B cell (primary cell): Measurements from ENCODE around the gene SLC25A29. TPM values are rescaled to one million over a fixed set of nuclear protein-coding genes. Genes with fewer than 3 reads are reported as not detected.

ENCODE experiments used
- ATAC-seq: fragments of 200-7000 bp; cut with Tn5 transposase; one replicate; pipeline ENCODE4 v1.10.0; 2021; ENCODE audit warnings: low read depth, mild to moderate bottlenecking, moderate number of reproducible peaks, moderate library complexity
- CTCF ChIA-PET: fragments of 350-600 bp; sonication (Branson Sonifier 250); formaldehyde crosslinking; loops from one replicate; lab custom pipeline; 2021; ENCODE audit warnings: antibody characterized with exemption, inconsistent platforms; lab: Charles Lee
- POLR2A ChIA-PET: fragments of 350-600 bp; sonication (Branson Sonifier 250); formaldehyde crosslinking; loops from one replicate; lab custom pipeline; 2021; ENCODE audit warnings: antibody characterized with exemption; lab: Charles Lee
- DNase-seq: peaks from one replicate; pipeline ENCODE4 v3.0.0; 2013
- H2AFZ ChIP-seq: 2 replicates; pipeline ENCODE4 v1.6.1; 2012; ENCODE audit warnings: mild to moderate bottlenecking, low read depth, low read length; ENCODE audit not compliant: insufficient read depth, poor library complexity, severe bottlenecking
- H3K27ac ChIP-seq, 2 donors: 1 replicate in 1 of 2; 2 replicates in 1 of 2; pipeline ENCODE4 v1.5.1; 2012 to 2013; ENCODE audit warnings: low read length in 2 of 2, mild to moderate bottlenecking in 2 of 2, moderate library complexity in 1 of 2
- H3K27me3 ChIP-seq, 4 experiments: fragments of 200-600 bp in 1 of 4; sonication (generic) in 1 of 4; replicated peaks in 1 of 4; 1 replicate in 2 of 4; 2 replicates in 2 of 4; pipeline versions ENCODE4 v1.6.1 to v1.7.0; 2013 to 2016; ENCODE audit warnings: low read length in 3 of 4, mild to moderate bottlenecking in 2 of 4, mixed read lengths in 1 of 4, moderate library complexity in 1 of 4; ENCODE audit not compliant: insufficient read depth in 4 of 4, control insufficient read depth in 3 of 4; ENCODE audit errors: control extremely low read depth in 1 of 4
- H3K36me3 ChIP-seq, 2 experiments: replicated peaks in 1 of 2; 1 replicate in 1 of 2; 2 replicates in 1 of 2; pipeline versions ENCODE4 v1.6.1 to v1.7.1; 2013; ENCODE audit warnings: low read length in 1 of 2; ENCODE audit not compliant: insufficient read depth in 2 of 2, control insufficient read depth in 1 of 2; ENCODE audit errors: control extremely low read depth in 1 of 2, extremely low read depth in 1 of 2
- H3K4me1 ChIP-seq, 2 donors: fragments of 200-600 bp in 1 of 2; sonication (generic) in 1 of 2; 1 replicate in 1 of 2; 2 replicates in 1 of 2; pipeline versions ENCODE4 v1.5.1 to v1.6.1; 2013 to 2017; ENCODE audit warnings: low read length in 2 of 2; ENCODE audit not compliant: control insufficient read depth in 2 of 2, insufficient read depth in 2 of 2
- H3K4me2 ChIP-seq: replicated peaks from 2 replicates; pipeline ENCODE3; 2012; ENCODE audit warnings: mild to moderate bottlenecking, low read depth, low read length; ENCODE audit not compliant: poor library complexity, severe bottlenecking
- H3K4me3 ChIP-seq, 5 experiments: fragments of 200-600 bp in 1 of 5; sonication (generic) in 1 of 5; 1 replicate in 3 of 5; 2 replicates in 2 of 5; pipeline versions ENCODE4 v1.5.1 to v1.7.0; 2011 to 2016; ENCODE audit warnings: low read length in 4 of 5, mild to moderate bottlenecking in 4 of 5, low read depth in 2 of 5, control low read depth in 1 of 5, moderate library complexity in 1 of 5; ENCODE audit not compliant: insufficient read depth in 1 of 5; ENCODE audit errors: control extremely low read depth in 1 of 5, extremely low read depth in 1 of 5
- H3K79me2 ChIP-seq: fragments of 200-600 bp; sonication (generic); one replicate; pipeline ENCODE4 v1.6.0; 2016; ENCODE audit warnings: low read length; ENCODE audit not compliant: control insufficient read depth, insufficient read depth
- H3K9ac ChIP-seq: fragments of 200-600 bp; sonication (generic); 2 replicates; pipeline ENCODE4 v1.6.1; 2017; ENCODE audit warnings: mild to moderate bottlenecking, low read length, moderate library complexity
- H3K9me3 ChIP-seq, 3 donors: one replicate each; pipeline versions ENCODE4 v1.6.1 to v1.7.1; 2013; ENCODE audit warnings: low read length in 2 of 3; ENCODE audit not compliant: control insufficient read depth in 2 of 3, insufficient read depth in 1 of 3; ENCODE audit errors: control extremely low read depth in 1 of 3
- H4K20me1 ChIP-seq: 2 replicates; pipeline ENCODE4 v1.6.0; 2012; ENCODE audit warnings: mild to moderate bottlenecking, low read length; ENCODE audit not compliant: insufficient read depth, control insufficient read depth, poor library complexity, severe bottlenecking
- H3K27ac Mint-ChIP-seq: one replicate; pipeline ENCODE4 v1.8.0; 2021; ENCODE audit warnings: mixed read lengths
- H3K27me3 Mint-ChIP-seq: one replicate; pipeline ENCODE4 v1.8.0; 2021; ENCODE audit warnings: mixed read lengths
- H3K4me1 Mint-ChIP-seq: one replicate; pipeline ENCODE4 v1.8.0; 2021; ENCODE audit warnings: mixed read lengths
- H3K4me3 Mint-ChIP-seq: one replicate; pipeline ENCODE4 v1.8.0; 2021; ENCODE audit warnings: mixed read lengths
- H3K9me3 Mint-ChIP-seq: one replicate; pipeline ENCODE4 v1.8.0; 2022; ENCODE audit warnings: mixed read lengths; ENCODE audit not compliant: insufficient read depth
- EZH2 ChIP-seq: IDR thresholded peaks from 2 replicates; pipeline ENCODE4 v1.6.1; 2012; ENCODE audit warnings: borderline replicate concordance, low read depth, mild to moderate bottlenecking, moderate library complexity, low read length; ENCODE audit not compliant: insufficient read depth, poor library complexity, severe bottlenecking
- WGBS: methylation state at CpG from one replicate; pipeline ENCODE4 v1.1.5; 2013; ENCODE audit warnings: missing lambda C conversion rate; ENCODE audit not compliant: insufficient coverage; 5-methylcytosine and 5-hydroxymethylcytosine counted together
- intact Hi-C: fragments of 100-400 bp; cut with micrococcal nuclease; formaldehyde crosslinking; loops from one replicate; pipeline ENCODE4 v1.10.0; 2022
- polyA plus RNA-seq: library from polyadenylated mRNA; depleted of rRNA; stranded (reverse); fragments of >200 nt; gene quantifications from 2 replicates; pipeline ENCODE4 v1.2.3, GENCODE V29; 2012
- total RNA-seq, 2 donors: library from RNA; stranded (reverse); fragments of 120-200 nt in 1 of 2; gene quantifications; 1 replicate in 1 of 2; 2 replicates in 1 of 2; pipeline versions ENCODE4 v1.2.3 to v1.2.4, GENCODE V29; 2013 to 2022
- TF ChIP-seq, protein P1 (sequence below): fragments of 200-600 bp; IDR thresholded peaks from one replicate; pipeline ENCODE4 v1.8.0; 2022; ENCODE audit warnings: antibody characterized with exemption, mild to moderate bottlenecking

SLC25A29 gene
- total and polyA plus RNA-seq, 2 donors (not counting 1 experiment from before 2014, with no cell fraction given): 15.1 to 99.9 TPM

GRCh38 chr14:100282766-100283419 lies 23.4 kb downstream of the SLC25A29 start:
- H4K20me1 ChIP-seq: peaks cover 5% of the 10 kb centered on the region
- H3K27me3 ChIP-seq: no peaks in the 10 kb centered on the region
- no peak overlapping the region for H3K9ac ChIP-seq
- intact Hi-C loops: no loop called here
- TF ChIP-seq EZH2: no peak
- TF ChIP-seq, protein P1, sequence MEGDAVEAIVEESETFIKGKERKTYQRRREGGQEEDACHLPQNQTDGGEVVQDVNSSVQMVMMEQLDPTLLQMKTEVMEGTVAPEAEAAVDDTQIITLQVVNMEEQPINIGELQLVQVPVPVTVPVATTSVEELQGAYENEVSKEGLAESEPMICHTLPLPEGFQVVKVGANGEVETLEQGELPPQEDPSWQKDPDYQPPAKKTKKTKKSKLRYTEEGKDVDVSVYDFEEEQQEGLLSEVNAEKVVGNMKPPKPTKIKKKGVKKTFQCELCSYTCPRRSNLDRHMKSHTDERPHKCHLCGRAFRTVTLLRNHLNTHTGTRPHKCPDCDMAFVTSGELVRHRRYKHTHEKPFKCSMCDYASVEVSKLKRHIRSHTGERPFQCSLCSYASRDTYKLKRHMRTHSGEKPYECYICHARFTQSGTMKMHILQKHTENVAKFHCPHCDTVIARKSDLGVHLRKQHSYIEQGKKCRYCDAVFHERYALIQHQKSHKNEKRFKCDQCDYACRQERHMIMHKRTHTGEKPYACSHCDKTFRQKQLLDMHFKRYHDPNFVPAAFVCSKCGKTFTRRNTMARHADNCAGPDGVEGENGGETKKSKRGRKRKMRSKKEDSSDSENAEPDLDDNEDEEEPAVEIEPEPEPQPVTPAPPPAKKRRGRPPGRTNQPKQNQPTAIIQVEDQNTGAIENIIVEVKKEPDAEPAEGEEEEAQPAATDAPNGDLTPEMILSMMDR: no peak
- no peak overlapping the region for H3K27ac ChIP-seq
- H3K4me1 Mint-ChIP-seq: peaks cover 21% of the 10 kb centered on the region
- H3K4me3 ChIP-seq: no peak overlapping the region
- WGBS: 97% methylated on average over 9 of the region's 9 CpGs
- DNase-seq (no peak), ATAC-seq (no peak)
- no peak overlapping the region for H2AFZ ChIP-seq
- H3K9me3 ChIP-seq: no peaks in the 10 kb centered on the region
- peak overlapping the region; percentile 65 for H3K27ac Mint-ChIP-seq
- H3K79me2 ChIP-seq: peaks cover 41% of the 10 kb centered on the region
- ChIA-PET CTCF (interaction anchor here (0.5 to 5.9 kb wide), 14 partner anchors 9 to 211 kb away, joined by 3 to 52 read pairs (median 4); partner anchors contain the start of gene WDR25), POLR2A (interaction anchor here (0.6 kb wide), 1 partner anchor 86 kb away, joined by 7 read pairs; no protein-coding TSS in a partner anchor)
- peaks cover 19 to 21% of the 10 kb centered on the region in 2 donors for H3K4me1 ChIP-seq
- peak overlapping the region; percentile 52 for H3K4me3 Mint-ChIP-seq
- peaks cover 0 to 14% of the 10 kb centered on the region in 2 experiments for H3K36me3 ChIP-seq
- H3K4me2 ChIP-seq: no peak overlapping the region
- no peaks in the 10 kb centered on the region for H3K9me3 Mint-ChIP-seq
- H3K27me3 Mint-ChIP-seq: no peaks in the 10 kb centered on the region

DNA sequence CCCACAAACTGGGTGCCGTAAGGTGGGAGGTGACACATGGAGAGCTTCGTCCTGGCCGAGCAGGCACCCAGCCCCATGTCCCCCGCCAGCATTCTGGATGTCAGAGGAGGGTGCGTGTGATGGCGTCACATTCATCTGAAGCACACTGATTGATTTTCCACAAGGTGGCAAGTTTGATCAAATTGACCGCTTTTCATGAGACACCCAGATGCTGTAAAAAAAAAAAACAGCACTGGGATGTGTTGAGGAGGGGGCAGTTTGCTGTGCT lies 24.2 kb downstream of the SLC25A29 start:
- Histone ChIP-seq H3K4me2 (no peak overlapping the region), H3K79me2 (peaks cover 45% of the 10 kb centered on the region), H4K20me1 (peaks cover 9% of the 10 kb centered on the region), H3K4me3 (no peak overlapping the region), H3K27me3 (no peaks in the 10 kb centered on the region), H3K36me3 (peaks cover 0 to 22% of the 10 kb centered on the region in 2 experiments), H3K27ac (no peak overlapping the region), H3K9me3 (no peaks in the 10 kb centered on the region), H3K9ac (no peak overlapping the region), H2AFZ (no peak overlapping the region), H3K4me1 (peaks cover 19 to 21% of the 10 kb centered on the region in 2 donors)
- H3K4me1 Mint-ChIP-seq: peaks cover 21% of the 10 kb centered on the region
- H3K9me3 Mint-ChIP-seq: no peaks in the 10 kb centered on the region
- ChIA-PET CTCF (interaction anchor here (0.6 to 5.9 kb wide), 5 partner anchors 8 to 104 kb away, joined by 3 to 51 read pairs (median 3); no protein-coding TSS in a partner anchor), POLR2A (no interaction called here)
- ATAC-seq (no peak), DNase-seq (no peak)
- no peaks in the 10 kb centered on the region for H3K27me3 Mint-ChIP-seq
- WGBS: over 99% methylated on average over 7 of the region's 7 CpGs
- H3K27ac Mint-ChIP-seq: peak overlapping the region; percentile 15
- H3K4me3 Mint-ChIP-seq: no peak overlapping the region
- intact Hi-C loops: no loop called here
- TF ChIP-seq, protein P1: no peak
- TF ChIP-seq EZH2: no peak
